HFFc6 (cell line): Measurements from ENCODE around the gene EEFSEC. TPM values are rescaled to one million over a fixed set of nuclear protein-coding genes. Genes with fewer than 3 reads are reported as not detected.
A peak's percentile ranks its signal among the peaks of the same experiment; 100 is the strongest.

Experiments used
- DNase-seq: peaks from one replicate; pipeline ENCODE4 v3.0.0-alpha.2; 2018
- H3K27ac Mint-ChIP-seq: 2 replicates; pipeline ENCODE4 v1.8.0; 2020; ENCODE audit warnings: mild to moderate bottlenecking, mixed read lengths
- H3K27me3 Mint-ChIP-seq: 2 replicates; pipeline ENCODE4 v1.8.0; 2021; ENCODE audit warnings: mild to moderate bottlenecking, moderate library complexity, mixed read lengths; ENCODE audit not compliant: insufficient read depth
- H3K36me3 Mint-ChIP-seq: 2 replicates; pipeline ENCODE4 v1.8.0; 2021; ENCODE audit warnings: low read depth, mixed read lengths
- H3K4me1 Mint-ChIP-seq: 2 replicates; pipeline ENCODE4 v1.8.0; 2020; ENCODE audit warnings: low read depth, mixed read lengths
- H3K4me3 Mint-ChIP-seq: 2 replicates; pipeline ENCODE4 v1.8.0; 2020; ENCODE audit warnings: mild to moderate bottlenecking, moderate library complexity, mixed read lengths
- H3K9me3 Mint-ChIP-seq: 2 replicates; pipeline ENCODE4 v1.8.0; 2020; ENCODE audit warnings: mild to moderate bottlenecking, mixed read lengths
- total RNA-seq, 6 experiments: library from RNA; stranded (reverse); fragmentation: NEBNext Ultra II Directional; extraction: Animal tissue kit (Norgen Biotek cat#: 25700); gene quantifications; 2 replicates in 1 of 6; 3 replicates in 5 of 6; pipeline ENCODE4 v1.2.3, GENCODE V29; 2021
- TF ChIP-seq, protein P1 (sequence below): fragments of 200-600 bp; sonication (generic); IDR thresholded peaks from 2 replicates; pipeline ENCODE4 v1.5.0; 2021; ENCODE audit warnings: antibody characterized with exemption, mild to moderate bottlenecking

Gene EEFSEC
- total RNA-seq, 6 experiments from 2014 or later, result 8.2 to 11.6 (median 11.0) TPM

GRCh38 chr3:128270559-128271492 is 117.5 kb downstream of the EEFSEC start:
- Mint-ChIP-seq H3K27me3 (peaks cover 1% of the 10 kb centered on the region), H3K27ac (no peak overlapping the region), H3K9me3 (no peaks in the 10 kb centered on the region), H3K36me3 (no peaks in the 10 kb centered on the region), H3K4me1 (peaks cover 18% of the 10 kb centered on the region), H3K4me3 (no peak overlapping the region)
- no peak for DNase-seq
- TF ChIP-seq, protein P1, sequence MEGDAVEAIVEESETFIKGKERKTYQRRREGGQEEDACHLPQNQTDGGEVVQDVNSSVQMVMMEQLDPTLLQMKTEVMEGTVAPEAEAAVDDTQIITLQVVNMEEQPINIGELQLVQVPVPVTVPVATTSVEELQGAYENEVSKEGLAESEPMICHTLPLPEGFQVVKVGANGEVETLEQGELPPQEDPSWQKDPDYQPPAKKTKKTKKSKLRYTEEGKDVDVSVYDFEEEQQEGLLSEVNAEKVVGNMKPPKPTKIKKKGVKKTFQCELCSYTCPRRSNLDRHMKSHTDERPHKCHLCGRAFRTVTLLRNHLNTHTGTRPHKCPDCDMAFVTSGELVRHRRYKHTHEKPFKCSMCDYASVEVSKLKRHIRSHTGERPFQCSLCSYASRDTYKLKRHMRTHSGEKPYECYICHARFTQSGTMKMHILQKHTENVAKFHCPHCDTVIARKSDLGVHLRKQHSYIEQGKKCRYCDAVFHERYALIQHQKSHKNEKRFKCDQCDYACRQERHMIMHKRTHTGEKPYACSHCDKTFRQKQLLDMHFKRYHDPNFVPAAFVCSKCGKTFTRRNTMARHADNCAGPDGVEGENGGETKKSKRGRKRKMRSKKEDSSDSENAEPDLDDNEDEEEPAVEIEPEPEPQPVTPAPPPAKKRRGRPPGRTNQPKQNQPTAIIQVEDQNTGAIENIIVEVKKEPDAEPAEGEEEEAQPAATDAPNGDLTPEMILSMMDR, result no peak

GRCh38 chr3:128271536-128272332 is 118.5 kb downstream of the EEFSEC start:
- H3K27me3 Mint-ChIP-seq, result peaks cover under 1% of the 10 kb centered on the region
- H3K27ac Mint-ChIP-seq, result no peak overlapping the region
- no peaks in the 10 kb centered on the region for H3K36me3 Mint-ChIP-seq
- H3K9me3 Mint-ChIP-seq, result no peaks in the 10 kb centered on the region
- no peak for DNase-seq
- H3K4me1 Mint-ChIP-seq, result peaks cover 27% of the 10 kb centered on the region
- TF ChIP-seq, protein P1, result no peak
- no peak overlapping the region for H3K4me3 Mint-ChIP-seq

- H3K4me3 Mint-ChIP-seq, result no peak overlapping the region
- H3K27ac Mint-ChIP-seq, result no peak overlapping the region
- TF ChIP-seq, protein P1, result no peak
- H3K9me3 Mint-ChIP-seq, result no peaks in the 10 kb centered on the region
- H3K36me3 Mint-ChIP-seq, result no peaks in the 10 kb centered on the region
- H3K27me3 Mint-ChIP-seq, result no peaks in the 10 kb centered on the region; the same call in 1 of the 2 replicates
- no peak for DNase-seq
- peaks cover 39% of the 10 kb centered on the region for H3K4me1 Mint-ChIP-seq
These were observed 120.0 kb downstream of the EEFSEC start for GRCh38 chr3:128273109-128273840.

- Mint-ChIP-seq H3K27me3 (no peaks in the 10 kb centered on the region; the same call in none of the 2 replicates), H3K4me1 (peaks cover 46% of the 10 kb centered on the region), H3K9me3 (no peaks in the 10 kb centered on the region), H3K4me3 (no peak overlapping the region), H3K36me3 (no peaks in the 10 kb centered on the region), H3K27ac (peak overlapping the region; percentile 76)
- no peak for DNase-seq
- TF ChIP-seq, protein P1, result no peak
These were observed 120.7 kb downstream of the EEFSEC start for GRCh38 chr3:128273841-128274573.
